Neural progenitor cell (in vitro differentiated cells): Measurements from ENCODE around the gene PHLPP1. TPM values are rescaled to one million over a fixed set of nuclear protein-coding genes. Genes with fewer than 3 reads are reported as not detected.
A peak's percentile ranks its signal among the peaks of the same experiment; 100 is the strongest.

Experiments
- DNase-seq: peaks from one replicate; pipeline ENCODE4 v3.0.0-alpha.2; 2016; ENCODE audit warnings: low spot score
- H2AFZ ChIP-seq: fragments of 200-600 bp; sonication (generic); replicated peaks from 2 replicates; pipeline ENCODE4 v1.6.1; 2016; ENCODE audit warnings: antibody characterized with exemption
- H3F3A ChIP-seq: fragments of 200-600 bp; sonication (generic); 2 replicates; pipeline ENCODE4 v1.6.1; 2016; ENCODE audit warnings: antibody characterized with exemption, low read depth
- H3K27ac ChIP-seq: fragments of 200-600 bp; sonication (generic); 2 replicates; pipeline ENCODE4 v1.5.1; 2016; ENCODE audit warnings: mild to moderate bottlenecking
- H3K27me3 ChIP-seq: fragments of 200-600 bp; sonication (generic); 2 replicates; pipeline ENCODE4 v1.6.1; 2016; ENCODE audit warnings: mild to moderate bottlenecking, moderate library complexity
- H3K36me3 ChIP-seq: fragments of 200-600 bp; sonication (generic); 2 replicates; pipeline ENCODE4 v1.5.1; 2016
- H3K4me1 ChIP-seq: fragments of 200-600 bp; sonication (generic); 2 replicates; pipeline ENCODE4 v1.6.1; 2016; ENCODE audit warnings: mixed run types
- H3K4me2 ChIP-seq: fragments of 200-600 bp; sonication (generic); 2 replicates; pipeline ENCODE4 v1.6.1; 2016
- H3K4me3 ChIP-seq: fragments of 200-600 bp; sonication (generic); 2 replicates; pipeline ENCODE4 v1.5.1; 2016
- H3K79me2 ChIP-seq: fragments of 200-600 bp; sonication (generic); 2 replicates; pipeline ENCODE4 v1.6.1; 2016; ENCODE audit warnings: low read depth
- H3K9ac ChIP-seq: fragments of 200-600 bp; sonication (generic); 2 replicates; pipeline ENCODE4 v1.6.1; 2016
- H3K9me3 ChIP-seq: fragments of 200-600 bp; sonication (generic); 2 replicates; pipeline ENCODE4 v1.5.1; 2016; ENCODE audit warnings: low read depth
- H4K20me1 ChIP-seq: fragments of 200-600 bp; sonication (generic); 2 replicates; pipeline ENCODE4 v1.6.1; 2016; ENCODE audit warnings: low read depth
- H3K27ac Mint-ChIP-seq: 3 replicates; pipeline ENCODE4 v1.8.0; 2021; ENCODE audit warnings: mixed read lengths
- H3K27me3 Mint-ChIP-seq: 2 replicates; pipeline ENCODE4 v1.8.0; 2022; ENCODE audit warnings: low read depth, mild to moderate bottlenecking, inconsistent platforms, moderate library complexity, mixed read lengths; ENCODE audit not compliant: insufficient read depth
- H3K36me3 Mint-ChIP-seq: 3 replicates; pipeline ENCODE4 v1.8.0; 2021; ENCODE audit warnings: mixed read lengths
- H3K4me1 Mint-ChIP-seq: 3 replicates; pipeline ENCODE4 v1.8.0; 2021; ENCODE audit warnings: mixed read lengths
- H3K4me3 Mint-ChIP-seq: 3 replicates; pipeline ENCODE4 v1.8.0; 2021; ENCODE audit warnings: mild to moderate bottlenecking, moderate library complexity, mixed read lengths
- H3K9me3 Mint-ChIP-seq: 3 replicates; pipeline ENCODE4 v1.8.0; 2020; ENCODE audit warnings: mixed read lengths
- CTCF ChIP-seq: fragments of 200-600 bp; sonication (generic); IDR thresholded peaks from 2 replicates; pipeline ENCODE4 v1.5.1; 2017; ENCODE audit warnings: antibody characterized with exemption, mild to moderate bottlenecking
- EZH2 ChIP-seq: fragments of 200-600 bp; sonication (generic); IDR thresholded peaks from 2 replicates; pipeline ENCODE4 v1.6.1; 2017; ENCODE audit warnings: antibody characterized with exemption, mild to moderate bottlenecking, moderate library complexity
- EZH2phosphoT487 ChIP-seq: fragments of 200-600 bp; sonication (generic); IDR thresholded peaks from 2 replicates; pipeline ENCODE4 v1.6.1; 2017; ENCODE audit warnings: antibody characterized with exemption
- total RNA-seq: library from RNA; depleted of rRNA; stranded (reverse); fragments of >200 nt; gene quantifications from 2 replicates; pipeline ENCODE4 v1.2.3, GENCODE V29; 2015; ENCODE audit warnings: low replicate concordance

The PHLPP1 gene
- total RNA-seq, 1 donor from 2014 or later = 20.8 TPM

DNA sequence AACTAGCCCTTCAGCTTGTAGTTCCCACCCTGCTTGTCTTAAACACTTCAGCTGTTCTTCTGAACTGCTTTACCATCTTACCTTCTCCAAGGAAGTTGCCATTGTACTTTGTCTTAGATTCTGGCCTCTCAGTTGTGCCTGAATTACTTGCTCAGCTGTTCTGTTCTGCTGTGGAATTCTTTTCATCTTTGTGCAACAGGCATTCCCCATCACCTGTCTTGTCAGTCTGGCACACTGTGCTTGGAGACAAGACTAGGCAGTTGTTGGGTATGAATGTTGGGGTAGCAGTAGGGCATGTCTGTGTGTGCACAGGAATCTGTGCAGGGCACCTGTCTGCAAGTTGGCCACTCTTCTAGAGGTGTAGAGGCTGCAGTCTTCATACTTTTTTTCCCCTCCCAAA lies 38.7 kb downstream of the PHLPP1 start:
- DNase-seq = no peak
- H2AFZ ChIP-seq = no peak overlapping the region
- peak overlapping the region; percentile 8 for H3K4me2 ChIP-seq
- H3K4me3 Mint-ChIP-seq = no peak overlapping the region
- peaks cover 98% of the 10 kb centered on the region for H3K79me2 ChIP-seq
- no peak for TF ChIP-seq CTCF
- no peak for TF ChIP-seq EZH2
- no peak for TF ChIP-seq EZH2phosphoT487
- H3K27me3 ChIP-seq = no peaks in the 10 kb centered on the region
- peaks cover 12% of the 10 kb centered on the region for H3K9me3 Mint-ChIP-seq
- H3K27ac Mint-ChIP-seq = no peak overlapping the region
- peaks cover 52% of the 10 kb centered on the region for H3F3A ChIP-seq
- H3K4me1 Mint-ChIP-seq = peaks cover 64% of the 10 kb centered on the region
- H3K9ac ChIP-seq = no peak overlapping the region
- H3K27me3 Mint-ChIP-seq = no peaks in the 10 kb centered on the region
- H4K20me1 ChIP-seq = peaks cover 88% of the 10 kb centered on the region
- H3K27ac ChIP-seq = no peak overlapping the region
- H3K4me1 ChIP-seq = peaks cover 77% of the 10 kb centered on the region
- no peaks in the 10 kb centered on the region for H3K36me3 ChIP-seq
- H3K4me3 ChIP-seq = no peak overlapping the region
- H3K36me3 Mint-ChIP-seq = peaks cover 14% of the 10 kb centered on the region
- no peaks in the 10 kb centered on the region for H3K9me3 ChIP-seq

GRCh38 chr18:62755454-62755853 lies 40.1 kb downstream of the PHLPP1 start:
- H3K27ac ChIP-seq = no peak overlapping the region
- H3K27me3 ChIP-seq = no peaks in the 10 kb centered on the region
- Mint-ChIP-seq H3K36me3 (peaks cover 10% of the 10 kb centered on the region), H3K27me3 (no peaks in the 10 kb centered on the region), H3K27ac (no peak overlapping the region), H3K4me1 (peaks cover 66% of the 10 kb centered on the region), H3K4me3 (no peak overlapping the region), H3K9me3 (peaks cover 8% of the 10 kb centered on the region)
- H3K4me3 ChIP-seq = no peak overlapping the region
- H3K9me3 ChIP-seq = no peaks in the 10 kb centered on the region
- TF ChIP-seq EZH2 (no peak), EZH2phosphoT487 (no peak), CTCF (no peak)
- no peaks in the 10 kb centered on the region for H3K36me3 ChIP-seq
- DNase-seq = no peak
- H2AFZ ChIP-seq = no peak overlapping the region
- peaks cover 84% of the 10 kb centered on the region for H3K4me1 ChIP-seq
- H3K9ac ChIP-seq = no peak overlapping the region
- H4K20me1 ChIP-seq = peaks cover 85% of the 10 kb centered on the region
- H3K79me2 ChIP-seq = peaks cover 98% of the 10 kb centered on the region
- H3F3A ChIP-seq = peaks cover 43% of the 10 kb centered on the region
- H3K4me2 ChIP-seq = no peak overlapping the region

DNA sequence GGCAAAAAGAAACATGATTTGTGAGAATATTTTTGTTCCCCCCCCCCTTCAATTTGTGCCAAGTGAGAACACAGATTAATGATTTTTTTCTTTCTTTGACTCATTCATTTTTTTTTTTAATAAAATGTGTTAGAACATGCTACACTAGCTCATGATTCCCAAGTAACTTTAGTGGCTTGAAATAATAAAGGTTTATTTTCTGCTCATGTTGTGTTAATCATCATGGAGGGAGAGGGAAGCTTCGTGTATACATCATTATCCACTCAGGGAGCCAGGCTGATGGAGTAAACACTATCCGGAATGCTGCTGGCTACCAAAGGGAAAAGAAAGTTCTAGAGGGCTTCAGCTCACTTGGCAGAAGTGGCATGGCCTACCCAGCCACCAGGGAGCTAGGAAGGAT lies 40.6 kb downstream of the PHLPP1 start:
- Mint-ChIP-seq H3K4me1 (peaks cover 64% of the 10 kb centered on the region), H3K4me3 (no peak overlapping the region), H3K27ac (no peak overlapping the region), H3K27me3 (no peaks in the 10 kb centered on the region), H3K36me3 (peaks cover 10% of the 10 kb centered on the region), H3K9me3 (peaks cover 8% of the 10 kb centered on the region)
- no peak overlapping the region for H3K4me3 ChIP-seq
- H3K79me2 ChIP-seq = peaks cover 98% of the 10 kb centered on the region
- H3K4me2 ChIP-seq = no peak overlapping the region
- no peaks in the 10 kb centered on the region for H3K9me3 ChIP-seq
- no peak for DNase-seq
- H3K4me1 ChIP-seq = peaks cover 84% of the 10 kb centered on the region
- H3K9ac ChIP-seq = no peak overlapping the region
- H2AFZ ChIP-seq = no peak overlapping the region
- H3K27ac ChIP-seq = no peak overlapping the region
- peaks cover 85% of the 10 kb centered on the region for H4K20me1 ChIP-seq
- H3F3A ChIP-seq = peaks cover 38% of the 10 kb centered on the region
- no peaks in the 10 kb centered on the region for H3K36me3 ChIP-seq
- TF ChIP-seq EZH2phosphoT487 (no peak), EZH2 (no peak), CTCF (no peak)
- no peaks in the 10 kb centered on the region for H3K27me3 ChIP-seq
